Pulmonary artery endothelial cell (primary cell): Measurements from ENCODE around the gene TP53I11. TPM values are rescaled to one million over a fixed set of nuclear protein-coding genes. Genes with fewer than 3 reads are reported as not detected.

ENCODE experiments used
- DNase-seq: peaks from one replicate; pipeline ENCODE4 v3.0.0-alpha.2; 2011; ENCODE audit warnings: low read depth, low spot score
- total RNA-seq: library from RNA; depleted of rRNA; stranded (reverse); fragments of >200 nt; gene quantifications from 2 replicates; pipeline ENCODE4 v1.2.3, GENCODE V29; 2014

The TP53I11 gene
- total RNA-seq, 1 donor from 2014 or later: 24.1 TPM

DNA sequence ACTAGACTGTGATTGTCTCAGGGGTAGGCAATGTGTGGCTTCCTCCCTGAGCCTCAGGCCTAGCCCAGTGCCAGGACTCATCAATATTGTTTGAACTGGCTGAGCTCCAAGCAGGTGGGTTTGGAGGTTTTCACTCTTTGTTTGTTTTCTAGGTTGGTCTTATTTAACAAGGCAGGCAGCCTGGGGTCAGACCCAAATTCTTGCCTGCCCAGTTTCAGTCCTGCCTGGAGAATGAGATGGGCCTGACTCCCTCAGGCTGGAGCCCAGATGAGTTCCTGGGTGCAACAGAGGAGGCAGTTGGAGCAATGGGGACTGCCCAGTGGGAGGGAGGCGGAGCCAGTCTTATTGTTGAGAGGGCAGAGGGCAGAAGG, 28.3 kb upstream of the TP53I11 start:
- no peak for DNase-seq

DNA sequence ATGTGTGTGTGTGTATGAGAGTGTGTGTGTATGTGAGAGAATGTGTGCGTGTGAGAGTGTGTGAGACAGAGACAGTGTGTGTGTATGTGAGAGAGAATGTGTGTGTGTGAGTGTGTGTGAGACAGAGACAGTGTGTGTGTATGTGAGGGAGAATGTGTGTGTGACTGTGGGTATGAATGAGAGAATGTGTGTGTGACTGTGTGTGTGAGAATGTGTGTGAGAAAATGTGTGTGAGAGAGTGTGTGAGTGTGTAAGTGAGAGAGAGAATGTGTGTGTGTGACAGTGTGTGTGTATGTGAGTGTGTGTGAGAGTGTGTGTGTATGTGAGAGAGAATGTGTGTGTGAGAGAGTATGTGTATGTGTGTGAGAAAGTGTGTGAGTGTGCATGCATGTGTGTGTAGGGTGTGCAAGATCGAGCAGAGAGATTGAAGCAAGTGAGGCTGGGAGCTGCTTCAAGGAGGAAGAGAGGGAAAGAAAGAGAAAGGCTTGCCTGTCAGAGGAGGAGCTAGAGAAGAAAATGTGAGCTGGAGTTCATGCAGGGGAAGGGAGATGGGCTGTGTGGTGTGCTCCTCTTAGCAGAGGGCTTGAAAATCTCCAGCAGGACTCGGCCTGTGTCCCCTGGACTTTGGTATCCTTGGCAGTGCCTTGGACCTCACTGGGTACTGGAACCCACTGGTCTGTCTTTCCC, 27.7 kb upstream of the TP53I11 start:
- DNase-seq: no peak

DNA sequence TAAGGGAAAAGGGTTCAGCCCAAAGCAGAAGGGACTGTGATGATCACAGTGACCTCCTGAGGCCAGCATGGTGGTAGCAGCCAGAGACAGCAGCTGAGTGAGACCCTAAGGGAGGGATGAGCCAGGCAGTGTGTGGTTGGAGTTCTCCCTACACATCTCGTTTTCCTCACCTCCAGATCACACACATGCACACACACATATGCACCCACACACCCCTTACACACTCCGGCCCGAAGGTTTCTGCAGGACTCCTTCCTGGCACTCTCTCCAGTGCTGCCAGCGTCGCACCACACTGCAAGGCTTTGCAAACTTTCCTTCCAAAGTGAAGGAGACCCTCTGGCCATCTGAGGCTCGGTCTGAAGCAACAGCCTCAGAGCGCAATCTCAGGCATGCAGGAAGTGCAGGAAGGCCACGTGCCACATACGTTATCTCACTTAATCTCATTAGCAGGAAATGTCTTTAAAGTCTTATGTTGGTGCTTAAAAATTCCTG, 26.9 kb upstream of the TP53I11 start:
- DNase-seq: no peak

DNA sequence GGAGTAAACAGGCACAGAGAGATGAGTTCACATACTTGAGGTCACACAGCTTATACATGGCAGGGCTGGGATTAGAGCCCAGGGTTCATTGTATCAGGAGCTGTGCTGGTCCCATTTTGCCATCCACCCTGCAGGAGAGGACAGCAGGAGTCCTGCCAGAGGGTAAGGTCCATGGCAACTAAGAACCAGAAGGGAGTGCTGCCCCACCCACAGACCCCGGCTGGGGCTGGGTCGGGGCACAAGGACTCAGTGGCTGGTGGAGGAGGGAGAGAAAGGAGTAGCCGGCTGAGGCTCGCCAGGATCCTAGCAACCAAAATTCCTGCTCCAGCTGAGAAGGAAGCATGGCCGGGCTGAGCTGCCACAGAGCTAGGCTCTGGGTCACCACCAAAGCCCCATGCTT, 25.9 kb upstream of the TP53I11 start:
- DNase-seq: no peak

DNA sequence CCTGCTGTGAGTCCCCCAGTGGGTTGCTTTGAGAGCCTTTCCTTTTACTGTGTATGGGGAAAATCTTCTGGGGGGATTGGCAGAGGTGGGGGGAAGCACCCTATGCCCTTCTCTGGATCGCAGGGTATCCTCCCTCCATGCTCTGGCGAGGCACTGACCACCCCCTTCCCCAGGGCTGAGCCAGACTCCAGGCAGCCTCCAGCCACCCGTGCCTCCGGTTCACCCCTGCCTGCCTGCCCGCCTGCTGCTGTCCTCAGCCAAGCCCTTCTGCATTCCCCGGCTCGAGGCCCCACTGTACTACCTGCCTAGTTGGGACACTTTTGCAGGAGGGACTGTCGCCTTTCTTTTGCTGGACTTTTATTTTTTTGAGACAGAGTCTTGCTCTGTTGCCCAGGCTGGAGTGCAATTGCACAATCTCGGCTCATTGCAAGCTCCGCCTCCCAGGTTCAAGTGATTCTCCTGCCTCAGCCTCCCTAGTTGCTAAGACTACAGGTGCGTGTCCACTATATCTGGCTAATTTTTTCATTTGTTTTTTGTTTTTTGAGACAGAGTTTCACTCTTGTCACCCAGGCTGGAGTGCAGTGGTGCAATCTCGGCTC, 23.8 kb upstream of the TP53I11 start:
- no peak for DNase-seq

DNA sequence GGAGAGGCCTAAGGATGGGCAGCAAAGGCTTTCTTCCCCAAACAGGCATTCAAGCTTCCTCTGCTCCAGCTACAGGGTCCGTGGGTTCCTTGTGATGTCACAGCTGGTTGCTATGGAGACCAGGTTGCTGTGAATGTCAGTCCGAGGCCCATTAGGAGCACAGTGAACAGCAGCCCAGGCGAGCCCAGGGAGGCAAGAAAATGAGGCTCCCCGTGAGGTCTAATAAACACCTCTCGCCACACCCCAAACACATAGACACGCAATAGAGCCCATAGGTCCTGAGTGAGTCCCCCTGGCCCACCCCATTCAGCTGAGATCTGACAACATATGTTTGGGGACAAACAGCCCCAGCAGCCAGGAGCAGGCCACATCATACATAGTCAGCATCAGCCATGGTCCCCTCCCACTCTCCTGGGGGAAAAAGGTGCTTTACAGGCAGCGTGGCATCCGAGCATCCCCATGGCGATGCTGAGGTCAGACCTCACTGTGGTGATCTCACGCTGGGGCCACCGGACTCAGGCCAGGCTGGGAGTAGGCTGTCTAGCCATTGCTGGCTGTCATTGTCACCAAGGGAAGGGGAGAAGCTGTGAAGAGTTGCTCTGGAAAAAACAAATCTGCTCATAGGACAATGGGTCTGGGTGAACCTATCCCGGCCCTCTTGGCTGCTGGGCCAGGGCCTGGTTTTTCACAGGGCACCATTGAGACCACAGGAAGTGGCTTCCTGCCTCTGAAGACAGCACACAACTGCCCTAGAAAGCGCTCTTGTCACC, 23.1 kb upstream of the TP53I11 start:
- DNase-seq: no peak

DNA sequence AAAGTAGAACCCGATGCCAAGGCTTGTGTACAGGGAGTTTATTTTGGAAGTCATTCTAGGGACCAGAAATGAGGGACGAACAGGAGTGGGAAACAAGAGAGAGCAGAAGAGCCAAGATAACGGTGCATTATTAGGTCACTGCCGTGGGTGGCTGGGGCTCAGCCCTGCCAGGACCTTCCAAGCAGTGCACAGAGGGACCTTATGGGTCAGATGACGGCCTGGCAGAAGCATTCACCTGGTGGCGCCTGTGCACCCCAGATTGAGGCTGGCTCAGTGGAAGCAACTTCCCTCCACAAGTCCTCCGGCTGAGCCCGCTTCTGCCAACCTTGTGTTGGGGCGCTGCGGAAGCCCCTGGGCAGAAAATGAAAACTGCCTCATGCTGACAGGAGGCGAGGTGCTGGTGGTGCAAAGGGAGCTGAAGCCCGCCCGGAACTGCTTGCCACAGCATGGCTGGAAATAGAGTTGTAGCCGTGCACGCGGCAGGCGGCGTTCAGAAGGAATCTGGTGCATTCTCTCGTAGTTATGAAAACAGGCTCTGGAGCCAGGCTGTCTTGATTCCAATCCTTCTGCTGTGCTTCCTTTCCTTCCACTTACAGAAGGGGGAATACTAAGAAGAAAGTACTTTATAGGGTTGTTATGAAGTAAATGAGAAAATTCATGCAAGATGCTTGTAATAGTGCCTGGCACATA, 22.2 kb upstream of the TP53I11 start:
- no peak for DNase-seq

DNA sequence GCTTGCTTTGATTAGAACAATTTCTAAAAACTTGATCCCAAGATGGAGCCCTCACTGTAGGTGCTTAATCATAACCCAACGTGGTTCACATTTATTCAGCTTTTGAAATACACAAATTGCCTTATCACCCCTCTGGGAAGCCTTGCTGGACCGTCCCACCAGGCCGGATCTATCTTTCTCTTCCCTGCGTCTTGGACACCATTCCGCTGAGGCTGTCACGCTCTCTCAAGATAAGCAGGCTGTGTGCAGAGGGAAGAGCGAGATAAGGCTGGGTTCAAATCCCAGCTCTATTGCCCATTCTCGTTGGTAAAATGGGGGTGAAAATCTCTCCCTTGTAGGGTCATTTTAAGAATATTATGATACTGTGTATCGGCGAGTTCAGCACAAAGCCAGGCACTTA, 20.5 kb upstream of the TP53I11 start:
- DNase-seq: no peak

DNA sequence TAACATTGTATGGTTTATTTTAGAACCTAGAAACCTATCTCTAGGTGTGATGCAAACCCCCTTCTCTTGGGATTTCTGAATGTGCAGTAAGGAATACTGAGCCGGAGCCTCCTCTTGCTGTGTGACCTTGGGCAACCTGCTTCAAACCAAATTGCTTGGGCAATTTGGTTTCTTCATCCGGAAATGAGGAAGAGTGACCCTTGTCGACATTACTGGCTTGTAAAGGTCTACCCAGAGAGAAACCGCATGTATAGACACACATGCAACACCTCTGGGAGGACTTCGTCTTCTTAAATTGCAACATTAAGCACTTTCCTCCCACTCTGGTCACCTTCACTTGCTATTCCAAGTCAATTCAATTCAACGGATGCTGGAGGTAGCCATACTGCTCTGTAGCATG, 19.6 kb upstream of the TP53I11 start:
- DNase-seq: no peak

DNA sequence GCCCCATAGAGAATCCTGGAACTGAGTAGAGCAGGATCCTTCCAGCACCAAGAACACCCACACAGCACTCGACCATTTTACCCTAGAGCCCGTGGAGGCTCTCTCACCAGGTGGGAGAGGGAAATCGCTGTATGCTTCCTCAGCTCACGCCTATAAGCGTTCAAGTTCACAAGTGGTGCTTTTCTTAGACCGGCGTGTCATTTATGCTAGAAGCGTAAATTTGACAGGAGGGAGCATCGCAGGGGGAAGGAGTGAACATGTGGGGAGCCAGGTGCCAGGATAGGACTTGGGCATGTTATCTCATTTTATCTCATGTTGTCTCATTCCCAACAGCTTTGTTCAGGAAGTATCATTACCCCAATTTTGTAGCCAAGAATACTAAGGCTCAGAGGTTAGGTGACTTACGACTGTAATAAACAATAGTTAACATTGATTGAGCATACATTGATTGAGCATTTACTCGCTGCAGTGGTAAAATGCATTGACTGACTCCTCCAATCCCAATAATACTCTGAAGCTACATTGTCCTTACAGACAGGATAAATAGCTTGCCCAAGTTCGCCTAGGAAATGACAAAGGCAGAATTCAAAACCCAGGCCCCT, 19.1 kb upstream of the TP53I11 start:
- DNase-seq: no peak

DNA sequence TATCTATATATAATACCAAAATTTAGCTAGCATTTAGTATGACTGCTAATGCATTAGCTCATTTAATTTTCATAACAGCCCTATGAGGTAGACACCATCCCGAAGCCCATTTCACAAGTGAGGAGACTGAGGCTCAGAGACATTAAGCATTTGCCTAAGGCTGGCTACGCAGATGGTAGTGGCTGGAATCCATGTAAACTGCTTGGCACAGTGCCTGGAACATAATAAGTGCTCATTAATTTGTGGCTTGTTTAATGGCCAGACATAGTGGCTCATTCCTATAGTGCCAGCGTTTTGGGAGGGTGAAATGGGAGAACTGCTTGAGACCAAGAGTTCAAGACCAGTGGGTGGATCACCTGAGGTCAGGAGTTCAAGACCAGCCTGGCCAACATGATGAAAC, 17.8 kb upstream of the TP53I11 start:
- no peak for DNase-seq

DNA sequence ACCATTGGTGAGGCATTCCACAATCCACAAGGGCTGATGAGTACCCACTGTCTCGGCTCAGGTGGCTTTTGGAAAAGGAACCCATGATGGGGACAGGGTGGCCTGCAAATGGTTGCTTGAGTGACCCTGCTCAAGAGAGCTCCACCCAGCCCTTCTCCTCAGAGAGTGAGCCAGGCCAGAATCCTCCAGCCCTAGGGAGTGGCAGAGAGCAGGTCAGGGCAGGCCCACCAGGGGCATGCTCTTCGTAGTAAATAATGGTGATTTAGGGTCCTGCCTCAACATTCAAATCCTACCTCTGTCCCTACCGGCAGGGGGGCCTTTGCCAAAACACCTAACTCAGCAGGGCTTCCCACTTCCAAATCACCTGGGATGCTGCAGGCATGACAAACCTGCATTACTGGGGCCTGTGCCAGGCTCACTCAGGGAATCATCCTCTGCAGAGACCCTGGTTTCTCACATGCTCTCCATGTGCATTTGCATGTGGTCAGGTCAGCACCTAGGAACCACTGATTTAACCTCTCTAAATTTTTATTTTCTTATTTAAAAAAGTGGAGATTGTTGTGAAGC, 17.3 kb upstream of the TP53I11 start:
- no peak for DNase-seq

DNA sequence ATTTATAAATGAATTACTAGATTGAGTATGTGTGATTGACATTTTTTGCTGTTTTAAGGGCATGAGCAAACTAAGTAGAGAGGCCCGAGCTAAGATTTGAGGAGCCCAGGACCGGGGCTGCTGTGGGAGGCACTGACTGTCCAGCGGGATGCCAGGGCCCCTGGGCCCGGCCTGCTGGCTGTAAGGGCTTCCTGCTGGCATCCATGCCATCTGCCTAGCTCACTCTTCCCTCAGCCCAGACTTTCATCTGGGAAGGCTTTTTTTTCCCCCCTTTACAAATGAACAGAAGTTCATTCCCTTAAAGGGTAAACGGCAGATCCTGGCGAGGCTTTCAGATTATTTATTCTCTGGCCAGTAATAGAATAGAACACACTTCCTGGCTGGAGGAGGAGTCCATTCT, 16.0 kb upstream of the TP53I11 start:
- DNase-seq: no peak

DNA sequence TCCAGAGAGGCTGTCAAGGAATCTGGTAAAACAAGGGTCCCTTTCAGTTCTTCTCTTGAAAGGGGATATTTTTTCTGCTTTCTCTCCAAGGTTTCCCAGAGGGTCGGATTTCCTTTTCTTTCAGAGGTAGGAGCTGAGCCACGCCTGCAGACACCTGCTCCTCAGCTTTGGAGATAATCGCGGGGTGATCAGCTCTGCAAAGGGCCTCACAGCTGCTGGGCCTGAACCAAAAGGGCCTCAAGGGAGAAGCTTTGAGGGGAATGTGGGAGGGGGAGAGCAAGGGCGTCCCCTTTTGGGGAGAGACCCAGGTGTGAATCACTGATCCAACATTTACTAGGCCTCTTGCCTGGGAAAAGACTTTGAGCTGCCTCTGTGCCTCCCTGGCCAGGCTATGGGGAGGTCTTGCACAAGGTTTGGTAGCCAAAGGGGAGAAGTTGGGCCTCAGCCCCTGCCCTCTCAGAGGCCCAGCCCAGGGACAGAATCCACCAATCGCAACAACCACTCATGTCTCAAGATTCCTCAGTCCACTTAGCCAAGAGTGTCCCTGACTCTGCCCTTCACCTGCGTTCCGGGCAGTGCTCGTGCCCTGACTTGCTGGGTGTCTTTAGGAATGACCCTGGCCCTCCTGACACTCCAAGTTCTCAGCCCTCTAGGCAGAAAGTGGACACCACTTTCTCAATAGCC, 14.0 kb upstream of the TP53I11 start:
- DNase-seq: no peak

DNA sequence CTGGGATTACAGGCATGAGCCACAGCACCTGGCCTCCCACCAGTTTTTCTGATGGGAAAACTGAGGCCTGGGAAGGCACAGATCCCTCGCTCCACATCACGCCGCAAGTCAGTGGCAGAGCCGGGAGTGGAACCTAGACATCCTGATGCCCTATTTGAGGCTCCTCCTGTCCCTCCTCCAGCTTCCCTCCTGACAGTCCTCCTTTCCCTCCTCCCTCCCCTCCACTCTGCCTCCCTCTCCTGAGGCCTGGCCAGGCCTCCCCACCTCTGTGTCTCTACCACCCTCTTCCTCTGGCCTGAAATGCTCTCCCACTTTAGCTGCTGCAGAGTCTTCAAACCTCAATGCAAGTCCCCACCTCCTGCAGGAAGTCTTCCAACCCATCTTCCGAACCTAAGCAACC, 13.3 kb upstream of the TP53I11 start:
- no peak for DNase-seq

DNA sequence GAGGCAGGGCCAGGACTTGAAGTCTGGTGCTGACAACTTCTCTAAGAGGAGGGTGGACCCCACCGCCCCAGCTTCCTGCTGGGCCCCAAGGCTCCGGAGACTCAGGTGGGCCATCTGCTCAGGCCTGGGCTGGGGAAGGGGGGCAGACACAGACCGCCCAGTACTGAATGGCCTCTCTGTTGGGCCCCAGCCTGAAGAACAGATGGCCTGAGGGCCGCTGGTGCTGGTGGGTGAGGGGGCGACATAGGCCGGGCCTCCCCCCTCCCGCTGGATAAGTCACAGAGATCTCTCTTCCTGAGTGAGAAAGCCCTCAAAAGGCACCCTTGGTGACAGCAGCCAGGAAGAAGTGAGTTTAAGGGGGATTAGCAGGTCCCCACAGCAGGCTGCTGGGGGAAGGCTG, 12.5 kb upstream of the TP53I11 start:
- no peak for DNase-seq

DNA sequence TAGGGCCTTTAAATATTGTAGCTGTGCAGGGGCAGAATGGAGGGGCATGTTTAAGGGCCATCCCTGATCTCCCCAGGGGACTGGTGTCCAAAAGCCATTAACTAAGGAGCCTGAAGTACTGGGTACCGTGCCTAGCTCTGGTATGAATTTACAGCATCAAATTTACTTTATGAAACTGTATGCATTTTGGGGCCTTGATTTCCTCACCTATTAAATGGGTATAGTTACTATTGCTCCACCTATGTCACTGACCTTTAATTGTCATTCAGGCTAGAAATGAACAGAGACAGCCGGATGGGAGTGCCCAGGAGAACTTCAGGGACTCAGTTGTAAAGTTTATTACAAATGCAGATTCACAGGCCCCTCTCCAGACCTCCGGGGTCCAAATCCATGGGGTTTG, 11.8 kb upstream of the TP53I11 start:
- no peak for DNase-seq

DNA sequence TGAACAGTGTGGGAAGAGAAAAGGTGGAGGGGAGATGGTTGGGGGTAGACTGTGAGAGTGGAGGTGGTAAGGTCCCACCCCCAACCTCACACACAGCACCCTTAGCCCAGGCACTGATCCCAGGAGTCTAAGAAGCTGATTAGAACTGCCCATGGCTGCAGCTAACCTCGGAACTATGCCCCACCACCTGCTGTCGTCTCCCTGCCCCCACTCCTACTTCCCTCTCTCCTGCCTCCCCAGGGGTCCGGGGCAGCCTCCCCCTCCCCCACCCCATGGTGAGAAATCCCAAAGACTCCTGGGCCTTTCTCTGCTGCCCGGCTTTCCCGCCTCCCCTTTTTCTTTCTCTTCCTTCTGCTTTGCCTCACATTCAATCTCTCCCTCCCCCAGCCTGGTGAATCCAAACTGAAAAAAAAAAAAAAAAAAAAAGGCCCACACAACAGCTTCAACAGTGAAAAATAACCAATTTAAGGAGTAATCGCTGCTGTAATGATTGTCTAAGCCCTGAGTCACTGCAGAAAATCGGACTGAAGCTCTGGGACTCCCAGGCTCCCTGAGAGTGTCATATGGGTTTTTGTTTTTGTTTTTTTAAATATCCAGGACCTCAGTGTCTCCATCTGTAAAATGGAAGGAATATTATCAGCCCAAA, 9.6 kb upstream of the TP53I11 start:
- DNase-seq: no peak

DNA sequence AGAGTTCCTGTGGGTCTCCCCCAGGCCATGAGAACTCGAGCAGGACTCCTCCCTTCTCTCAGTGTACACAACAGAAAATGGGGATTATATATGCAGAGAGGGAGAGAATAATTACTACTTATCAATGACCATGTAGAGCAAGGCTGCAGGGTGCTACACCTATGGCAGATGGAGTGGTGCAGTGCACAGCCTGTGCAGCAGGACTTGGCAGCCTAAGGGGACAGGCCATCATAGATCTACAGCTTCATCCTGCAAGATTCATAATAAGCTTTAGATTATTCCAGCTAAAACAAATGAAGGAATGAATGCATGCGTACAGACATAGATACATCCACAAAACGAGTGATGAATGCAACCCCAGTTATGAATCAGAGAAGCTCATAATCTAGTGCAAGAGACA, 8.4 kb upstream of the TP53I11 start:
- DNase-seq: no peak
